Smooth muscle cell of bladder (primary cell): Measurements from ENCODE around the gene PCARE. TPM values are rescaled to one million over a fixed set of nuclear protein-coding genes. Genes with fewer than 3 reads are reported as not detected.

Source experiments
- total RNA-seq: library from RNA; depleted of rRNA; stranded (reverse); fragments of >200 nt; gene quantifications from 2 replicates; pipeline ENCODE4 v1.2.3, GENCODE V29; 2014

The PCARE gene
- under 0.01 TPM in 1 of 2 replicates, not detected in the other for total RNA-seq

DNA sequence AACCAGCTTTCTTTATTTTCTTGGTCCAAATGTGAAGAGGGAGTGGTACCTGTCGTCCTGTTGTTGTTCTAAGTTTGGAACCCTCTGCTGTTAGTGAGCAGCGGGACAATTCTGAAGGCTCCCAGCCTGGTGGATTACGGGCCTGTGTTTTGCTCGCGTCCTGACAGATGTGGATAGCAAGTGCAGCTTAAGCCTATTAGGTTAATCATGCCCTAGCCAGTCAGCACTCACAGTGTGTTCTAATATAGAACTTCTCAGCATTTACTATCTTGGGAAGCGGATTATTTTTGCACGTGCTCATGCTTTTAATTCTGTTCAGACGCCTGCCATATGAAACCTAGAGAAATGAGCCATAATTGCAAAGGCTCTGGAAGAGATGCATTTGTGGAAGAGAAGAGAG lies at the start of gene PCARE:
PCARE (minus strand) TSS at position 113 of the 400 bp plus-strand sequence. CDS start 262 bp downstream, outside the sequence.

DNA sequence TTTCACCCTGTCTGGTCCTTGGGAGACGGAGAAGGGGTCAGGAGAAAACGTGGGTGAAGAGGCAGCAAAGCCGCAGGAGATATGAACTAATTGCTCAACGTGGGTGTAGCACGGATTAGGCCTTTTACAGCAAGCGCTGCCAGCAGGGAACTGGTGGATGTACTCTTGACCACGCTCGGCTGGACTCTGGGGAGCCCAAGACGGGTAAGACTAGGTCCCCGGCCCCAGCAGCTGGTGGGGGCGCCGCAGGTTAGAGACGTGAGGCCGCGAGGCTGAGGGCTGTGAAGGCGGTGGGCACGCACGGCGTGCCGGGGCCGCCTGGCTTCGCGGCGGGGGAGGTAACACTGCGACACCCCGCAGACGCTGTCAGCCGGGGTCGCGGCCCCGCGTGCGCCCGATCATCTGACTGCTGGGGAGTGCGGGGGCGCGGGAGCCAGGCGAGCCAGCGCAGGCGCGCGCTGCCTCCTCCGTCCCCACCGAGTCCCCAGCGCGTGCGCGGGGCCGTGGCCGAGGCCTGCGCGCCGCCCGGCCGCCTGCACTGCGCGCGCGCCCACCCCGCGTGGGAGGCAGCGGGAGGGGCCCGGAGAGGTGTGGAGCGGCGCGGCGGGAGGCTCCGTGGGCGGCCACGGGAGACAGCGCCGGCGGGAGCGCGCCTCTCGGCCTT lies 40.8 kb upstream of the PCARE start, which contains the start of gene CLIP4:
CLIP4 (plus strand) TSS at position 470 of the 664 bp plus-strand sequence. CDS start 5,974 bp downstream, outside the sequence.

Other genes starting within 250 kb of the PCARE start
- gene TRMT61B, start 204.2 kb downstream of the PCARE start, total RNA-seq = 13.2 and 17.1 TPM in 2 replicates
- 59.4 and 81.8 TPM in 2 replicates for gene WDR43, start 179.9 kb downstream of the PCARE start, total RNA-seq
- 0.14 and 0.37 TPM in 2 replicates for gene TOGARAM2, start 93.2 kb downstream of the PCARE start, total RNA-seq
- gene CLIP4, start 40.9 kb upstream of the PCARE start, total RNA-seq = 63.3 and 94.0 TPM in 2 replicates